GM23338 (cell line): ENCODE measurements around the gene BCL2L15. TPM values are rescaled to one million over a fixed set of nuclear protein-coding genes. Genes with fewer than 3 reads are reported as not detected.
A peak's percentile ranks its signal among the peaks of the same experiment; 100 is the strongest.

Source experiments
- ATAC-seq: fragments of 200-7000 bp; cut with Tn5 transposase; 3 replicates; pipeline ENCODE4 v1.9.1; 2020
- DNase-seq: peaks from one replicate; pipeline ENCODE4 v3.0.0-alpha.2; 2015; ENCODE audit warnings: low spot score
- H2AFZ ChIP-seq: fragments of 200-600 bp; sonication (generic); 2 replicates; pipeline ENCODE4 v1.8.0; 2016; ENCODE audit warnings: antibody characterized with exemption, mild to moderate bottlenecking, moderate library complexity
- H3F3A ChIP-seq: fragments of 200-600 bp; sonication (generic); replicated peaks from 2 replicates; pipeline ENCODE4 v1.8.0; 2017; ENCODE audit warnings: antibody characterized with exemption, mixed run types, low read depth
- H3K27ac ChIP-seq: fragments of 200-600 bp; sonication (generic); 2 replicates; pipeline ENCODE4 v1.6.1; 2016; ENCODE audit warnings: low read depth
- H3K27me3 ChIP-seq: fragments of 200-600 bp; sonication (generic); 2 replicates; pipeline ENCODE4 v1.8.0; 2016; ENCODE audit warnings: mild to moderate bottlenecking, mixed run types, moderate library complexity; ENCODE audit not compliant: insufficient read depth
- H3K36me3 ChIP-seq: fragments of 200-600 bp; sonication (generic); 2 replicates; pipeline ENCODE4 v1.8.0; 2016; ENCODE audit warnings: mild to moderate bottlenecking; ENCODE audit not compliant: insufficient read depth
- H3K4me1 ChIP-seq: fragments of 200-600 bp; sonication (generic); 2 replicates; pipeline ENCODE4 v1.8.0; 2016; ENCODE audit warnings: mild to moderate bottlenecking, moderate library complexity; ENCODE audit not compliant: insufficient read depth
- H3K4me2 ChIP-seq: fragments of 200-600 bp; sonication (generic); 2 replicates; pipeline ENCODE4 v1.7.1; 2017; ENCODE audit warnings: mixed run types
- H3K4me3 ChIP-seq: fragments of 200-600 bp; sonication (generic); 2 replicates; pipeline ENCODE4 v1.6.1; 2016; ENCODE audit warnings: mixed run types
- H3K79me2 ChIP-seq: fragments of 200-600 bp; sonication (generic); replicated peaks from 2 replicates; pipeline ENCODE4 v1.8.0; 2017; ENCODE audit warnings: mild to moderate bottlenecking; ENCODE audit not compliant: insufficient read depth
- H3K9me2 ChIP-seq: fragments of 200-600 bp; sonication (generic); 2 replicates; pipeline ENCODE4 v1.8.0; 2017; ENCODE audit not compliant: insufficient read depth
- H4K20me1 ChIP-seq: fragments of 200-600 bp; sonication (generic); replicated peaks from 2 replicates; pipeline ENCODE4 v1.8.0; 2017; ENCODE audit warnings: mild to moderate bottlenecking; ENCODE audit not compliant: insufficient read depth
- H3K27ac Mint-ChIP-seq: 2 replicates; pipeline ENCODE4 v1.8.0; 2020; ENCODE audit warnings: inconsistent platforms, mild to moderate bottlenecking, moderate library complexity, mixed read lengths
- H3K27me3 Mint-ChIP-seq: 3 replicates; pipeline ENCODE4 v1.8.0; 2022; ENCODE audit warnings: low read depth, mild to moderate bottlenecking, moderate library complexity, mixed read lengths, inconsistent platforms; ENCODE audit not compliant: insufficient read depth, poor library complexity
- H3K36me3 Mint-ChIP-seq: 3 replicates; pipeline ENCODE4 v1.8.0; 2021; ENCODE audit warnings: low read depth, mild to moderate bottlenecking, inconsistent platforms, moderate library complexity, mixed read lengths
- H3K4me1 Mint-ChIP-seq: 3 replicates; pipeline ENCODE4 v1.8.0; 2020; ENCODE audit warnings: mild to moderate bottlenecking, inconsistent platforms, mixed read lengths
- H3K4me3 Mint-ChIP-seq: 3 replicates; pipeline ENCODE4 v1.8.0; 2021; ENCODE audit warnings: moderate library complexity, mild to moderate bottlenecking, inconsistent platforms, mixed read lengths
- H3K9me3 Mint-ChIP-seq: 3 replicates; pipeline ENCODE4 v1.8.0; 2020; ENCODE audit warnings: moderate library complexity, mild to moderate bottlenecking, inconsistent platforms, mixed read lengths
- CREB1 ChIP-seq: fragments of 250-450 bp; sonication (Bioruptor Pico); IDR thresholded peaks from 2 replicates; pipeline ENCODE4 v1.5.0; 2020; ENCODE audit warnings: low read depth, mild to moderate bottlenecking, moderate library complexity
- EZH2 ChIP-seq: fragments of 200-600 bp; sonication (generic); IDR thresholded peaks from one replicate; pipeline ENCODE4 v1.8.0; 2017; ENCODE audit warnings: antibody characterized with exemption, mild to moderate bottlenecking, low read depth; ENCODE audit not compliant: unreplicated experiment
- EZH2phosphoT487 ChIP-seq: fragments of 200-600 bp; sonication (generic); IDR thresholded peaks from one replicate; pipeline ENCODE4 v1.8.1; 2018; ENCODE audit warnings: antibody characterized with exemption; ENCODE audit not compliant: unreplicated experiment
- JUNB ChIP-seq: IDR thresholded peaks from one replicate; pipeline ENCODE4 v1.6.1; 2016; ENCODE audit warnings: antibody characterized with exemption; ENCODE audit not compliant: unreplicated experiment
- STAT1 ChIP-seq: IDR thresholded peaks from one replicate; pipeline ENCODE4 v1.6.1; 2016; ENCODE audit warnings: antibody characterized with exemption; ENCODE audit not compliant: unreplicated experiment
- ZNF114 ChIP-seq: fragments of 250-450 bp; sonication (Bioruptor Pico); IDR thresholded peaks from 2 replicates; pipeline ENCODE4 v1.5.0; 2020; ENCODE audit warnings: mild to moderate bottlenecking, moderate library complexity
- ZNF462 ChIP-seq: fragments of 250-450 bp; sonication (Bioruptor Pico); IDR thresholded peaks from 2 replicates; pipeline ENCODE4 v1.5.0; 2020; ENCODE audit warnings: mild to moderate bottlenecking, moderate library complexity
- polyA plus RNA-seq: library from polyadenylated mRNA; unstranded; fragments of >200 nt; fragmentation: Nextera tagmentation; extraction: Ambion mirVana; gene quantifications from 2 replicates; pipeline ENCODE4 v1.2.1, GENCODE V29; 2016
- total RNA-seq: library from RNA; depleted of rRNA; stranded (reverse); fragments of >200 nt; shearing (Covaris generic); gene quantifications from 2 replicates; pipeline ENCODE4 v1.2.3, GENCODE V29; 2014

Gene BCL2L15
- total and polyA plus RNA-seq, 2 experiments from 2014 or later: not detected

DNA sequence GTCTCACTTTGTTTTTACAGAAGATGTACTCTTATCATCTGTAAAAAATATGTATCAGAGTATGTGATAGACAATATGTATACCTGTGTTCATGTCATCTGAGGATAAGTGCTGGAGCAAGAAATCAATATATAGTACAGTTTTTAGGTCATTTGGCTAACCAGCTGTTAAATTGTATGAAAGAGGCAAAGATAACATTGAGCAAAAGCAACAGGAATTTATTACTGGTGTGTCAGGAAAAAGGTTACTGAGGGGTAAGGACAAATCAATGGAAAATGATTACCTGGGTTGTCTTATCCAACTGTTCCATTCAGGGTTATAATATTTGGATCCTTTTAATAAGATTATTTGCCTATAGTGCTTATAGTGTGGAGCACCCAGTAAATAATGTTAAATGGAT is 46.6 kb upstream of the BCL2L15 start (continued):
- no peak for TF ChIP-seq ZNF462 (CRISPR knock-in tag)
- TF ChIP-seq JUNB: no peak

DNA sequence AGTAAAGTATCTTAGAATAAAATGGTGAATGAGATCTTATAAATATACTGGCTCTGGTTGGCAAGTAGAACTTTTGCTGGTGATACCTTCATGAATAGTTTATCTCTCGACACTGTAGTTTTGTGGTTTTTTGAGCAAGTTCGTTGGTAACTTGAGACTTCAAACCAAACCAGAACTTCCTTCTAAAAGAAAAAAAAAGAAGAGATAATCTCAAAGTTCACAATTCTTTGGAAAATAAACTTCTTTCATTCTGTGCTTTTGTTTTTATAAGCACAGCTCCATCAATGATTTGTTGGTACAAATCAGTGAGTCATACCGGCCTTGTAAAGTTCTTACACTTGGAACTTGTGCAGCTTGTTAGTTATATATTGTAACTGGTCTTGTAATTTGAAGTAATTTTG is 44.1 kb upstream of the BCL2L15 start:
- Mint-ChIP-seq H3K27ac (no peak overlapping the region), H3K4me3 (peak overlapping the region; percentile 90), H3K36me3 (no peaks in the 10 kb centered on the region; the same call in 2 of the 3 replicates), H3K9me3 (no peaks in the 10 kb centered on the region), H3K27me3 (peaks cover 4% of the 10 kb centered on the region), H3K4me1 (peaks cover 25% of the 10 kb centered on the region)
- Histone ChIP-seq H4K20me1 (peaks cover 16% of the 10 kb centered on the region), H3K36me3 (no peaks in the 10 kb centered on the region), H2AFZ (no peak overlapping the region), H3K79me2 (peaks cover 66% of the 10 kb centered on the region), H3F3A (0 out of 2 replicates have a peak, but pooled peaks cover 5% of the 10 kb centered on the region), H3K4me2 (peak overlapping the region; percentile 89), H3K9me2 (no peaks in the 10 kb centered on the region), H3K27ac (no peak overlapping the region), H3K4me1 (peaks cover 25% of the 10 kb centered on the region), H3K27me3 (no peaks in the 10 kb centered on the region), H3K4me3 (peak overlapping the region; percentile 97; the same call in 1 of the 2 replicates)
- TF ChIP-seq STAT1 (no peak), EZH2 (no peak), JUNB (no peak), ZNF114 (CRISPR knock-in tag) (no peak), CREB1 (CRISPR knock-in tag) (no peak), EZH2phosphoT487 (no peak)
- ATAC-seq (no peak), DNase-seq (no peak)
